ENCODE data around the gene CCL26.
"Not testable (repeated sequence)": the region's sequence is repeated elsewhere in the genome, so short reads cannot be mapped to it uniquely, and the experiment has no call there.

- not testable (repeated sequence) for TF ChIP-seq NFXL1 (CRISPR knock-in tag; IDR thresholded peaks at IDR 0.05); CTCF (IDR thresholded peaks at IDR 0.05 in 2 of 3, conservative IDR thresholded peaks at IDR 0.05 in 1 of 3; ENCODE audit: insufficient read depth in 2 of 3, low read depth in 1 of 3, low read length in 3 of 3); ZNF830 (CRISPR knock-in tag; IDR thresholded peaks at IDR 0.05); JUN (IDR thresholded peaks at IDR 0.05; ENCODE audit: borderline replicate concordance, low read depth, low read length); JUN (CRISPR knock-in tag; IDR thresholded peaks at IDR 0.05; ENCODE audit: borderline replicate concordance); RAD21 (CRISPR knock-in tag; conservative IDR thresholded peaks at IDR 0.05 in 1 of 2, IDR thresholded peaks at IDR 0.05 in 1 of 2); EGR1 (conservative IDR thresholded peaks at IDR 0.05); BCLAF1 (IDR thresholded peaks at IDR 0.05; ENCODE audit: borderline replicate concordance in 1 of 2, control insufficient read depth in 1 of 2, low read depth in 2 of 2, low read length in 1 of 2); TRIM24 (IDR thresholded peaks at IDR 0.05); ZBTB2 (IDR thresholded peaks at IDR 0.05); MTA1 (IDR thresholded peaks at IDR 0.05; ENCODE audit: borderline replicate concordance); TBL1XR1 (IDR thresholded peaks at IDR 0.05; ENCODE audit: low read length in 2 of 2); MAFG (tag; conservative IDR thresholded peaks at IDR 0.05)
Measured at GRCh38 chr7:75779035-75779434, 7.0 kb upstream of the CCL26 start.
